ENCODE data around the gene FAM174C. TPM values are rescaled to one million over a fixed set of nuclear protein-coding genes. Genes with fewer than 3 reads are reported as not detected.
A peak's percentile ranks its signal among the peaks of the same experiment; 100 is the strongest.

The FAM174C gene
- total and polyA plus RNA-seq, 2 donors from 2014 or later = 35.3 to 94.7 TPM

GRCh38 chr19:1273263-1274041 is 1.9 kb upstream of the FAM174C start:
- H3K36me3 ChIP-seq (ENCODE audit: control insufficient read depth in 2 of 3, insufficient read depth in 3 of 3, low read length in 3 of 3) = peaks cover 5 to 35% (median 17%) of the 10 kb centered on the region in 3 donors
- FAIRE-seq (no peak), DNase-seq (no peak)
- H3K9ac ChIP-seq (ENCODE audit: low read length in 3 of 3) = no peak overlapping the region
- intact Hi-C loops (cut with DNase I) = no loop called here
- peak overlapping the region in 1 of 2 donors; percentile 34 for H3K27ac ChIP-seq (ENCODE audit: low read depth in 2 of 2, low read length in 2 of 2)
- peaks cover 3 to 58% (median 26%) of the 10 kb centered on the region in 3 donors for H3K4me1 ChIP-seq (ENCODE audit: control insufficient read depth in 2 of 3, insufficient read depth in 2 of 3, low read depth in 1 of 3, low read length in 3 of 3)
- H3K4me3 ChIP-seq (ENCODE audit: low read length in 3 of 3) = no peak overlapping the region
- no peaks in the 10 kb centered on the region for H3K27me3 ChIP-seq (ENCODE audit: control insufficient read depth, insufficient read depth, low read length)
- TF ChIP-seq, protein P1, sequence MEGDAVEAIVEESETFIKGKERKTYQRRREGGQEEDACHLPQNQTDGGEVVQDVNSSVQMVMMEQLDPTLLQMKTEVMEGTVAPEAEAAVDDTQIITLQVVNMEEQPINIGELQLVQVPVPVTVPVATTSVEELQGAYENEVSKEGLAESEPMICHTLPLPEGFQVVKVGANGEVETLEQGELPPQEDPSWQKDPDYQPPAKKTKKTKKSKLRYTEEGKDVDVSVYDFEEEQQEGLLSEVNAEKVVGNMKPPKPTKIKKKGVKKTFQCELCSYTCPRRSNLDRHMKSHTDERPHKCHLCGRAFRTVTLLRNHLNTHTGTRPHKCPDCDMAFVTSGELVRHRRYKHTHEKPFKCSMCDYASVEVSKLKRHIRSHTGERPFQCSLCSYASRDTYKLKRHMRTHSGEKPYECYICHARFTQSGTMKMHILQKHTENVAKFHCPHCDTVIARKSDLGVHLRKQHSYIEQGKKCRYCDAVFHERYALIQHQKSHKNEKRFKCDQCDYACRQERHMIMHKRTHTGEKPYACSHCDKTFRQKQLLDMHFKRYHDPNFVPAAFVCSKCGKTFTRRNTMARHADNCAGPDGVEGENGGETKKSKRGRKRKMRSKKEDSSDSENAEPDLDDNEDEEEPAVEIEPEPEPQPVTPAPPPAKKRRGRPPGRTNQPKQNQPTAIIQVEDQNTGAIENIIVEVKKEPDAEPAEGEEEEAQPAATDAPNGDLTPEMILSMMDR (IDR thresholded peaks at IDR 0.05; ENCODE audit: borderline replicate concordance, extremely low read depth, insufficient read depth) = no peak
- H3K9me3 ChIP-seq (ENCODE audit: control insufficient read depth in 2 of 3, insufficient read depth in 1 of 3, low read length in 3 of 3) = no peaks in the 10 kb centered on the region

GRCh38 chr19:1274081-1274851 is 1.1 kb upstream of the FAM174C start:
- intact Hi-C loops (cut with DNase I) = no loop called here
- H3K27ac ChIP-seq (ENCODE audit: low read depth in 2 of 2, low read length in 2 of 2) = peak overlapping the region; percentile 98 to 99
- no peak for FAIRE-seq
- H3K36me3 ChIP-seq (ENCODE audit: control insufficient read depth in 2 of 3, insufficient read depth in 3 of 3, low read length in 3 of 3) = peaks cover 5 to 42% (median 17%) of the 10 kb centered on the region in 3 donors
- no peaks in the 10 kb centered on the region for H3K9me3 ChIP-seq (ENCODE audit: control insufficient read depth in 2 of 3, insufficient read depth in 1 of 3, low read length in 3 of 3)
- TF ChIP-seq, protein P1 (IDR thresholded peaks at IDR 0.05; ENCODE audit: borderline replicate concordance, extremely low read depth, insufficient read depth) = no peak
- peaks cover 0 to 54% (median 22%) of the 10 kb centered on the region in 3 donors for H3K4me1 ChIP-seq (ENCODE audit: control insufficient read depth in 2 of 3, insufficient read depth in 2 of 3, low read depth in 1 of 3, low read length in 3 of 3)
- peak overlapping the region in 1 of 3 donors; percentile 75 for H3K4me3 ChIP-seq (ENCODE audit: low read length in 3 of 3)
- DNase-seq = peak in 2 of 5 donors; percentile 78 to 88
- peak overlapping the region in 1 of 3 donors; percentile 46 for H3K9ac ChIP-seq (ENCODE audit: low read length in 3 of 3)
- H3K27me3 ChIP-seq (ENCODE audit: control insufficient read depth, insufficient read depth, low read length) = no peaks in the 10 kb centered on the region

- DNase-seq (peak in 1 of 5 donors; percentile 89), FAIRE-seq (no peak)
- intact Hi-C loops (cut with DNase I) = no loop called here
- TF ChIP-seq, protein P1 (IDR thresholded peaks at IDR 0.05; ENCODE audit: borderline replicate concordance, extremely low read depth, insufficient read depth) = no peak
- no peaks in the 10 kb centered on the region for H3K9me3 ChIP-seq (ENCODE audit: control insufficient read depth in 2 of 3, insufficient read depth in 1 of 3, low read length in 3 of 3)
- no peaks in the 10 kb centered on the region for H3K27me3 ChIP-seq (ENCODE audit: control insufficient read depth, insufficient read depth, low read length)
- H3K4me3 ChIP-seq (ENCODE audit: low read length in 3 of 3) = peak overlapping the region in 1 of 3 donors; percentile 75
- H3K4me1 ChIP-seq (ENCODE audit: control insufficient read depth in 2 of 3, insufficient read depth in 2 of 3, low read depth in 1 of 3, low read length in 3 of 3) = peaks cover 0 to 52% (median 22%) of the 10 kb centered on the region in 3 donors
- peak overlapping the region; percentile 98 to 99 for H3K27ac ChIP-seq (ENCODE audit: low read depth in 2 of 2, low read length in 2 of 2)
- H3K36me3 ChIP-seq (ENCODE audit: control insufficient read depth in 2 of 3, insufficient read depth in 3 of 3, low read length in 3 of 3) = peaks cover 5 to 44% (median 17%) of the 10 kb centered on the region in 3 donors
- H3K9ac ChIP-seq (ENCODE audit: low read length in 3 of 3) = peak overlapping the region in 1 of 3 donors; percentile 46
These were observed 474 bp upstream of the FAM174C start for GRCh38 chr19:1274852-1275259.

Data from kidney (tissue), 14 donors.